ENCODE results near the gene PRRX1. TPM values are rescaled to one million over a fixed set of nuclear protein-coding genes. Genes with fewer than 3 reads are reported as not detected.

The PRRX1 gene
- total and polyA plus RNA-seq, 9 donors = 31.2 to 80.3 (median 60.8) TPM

DNA sequence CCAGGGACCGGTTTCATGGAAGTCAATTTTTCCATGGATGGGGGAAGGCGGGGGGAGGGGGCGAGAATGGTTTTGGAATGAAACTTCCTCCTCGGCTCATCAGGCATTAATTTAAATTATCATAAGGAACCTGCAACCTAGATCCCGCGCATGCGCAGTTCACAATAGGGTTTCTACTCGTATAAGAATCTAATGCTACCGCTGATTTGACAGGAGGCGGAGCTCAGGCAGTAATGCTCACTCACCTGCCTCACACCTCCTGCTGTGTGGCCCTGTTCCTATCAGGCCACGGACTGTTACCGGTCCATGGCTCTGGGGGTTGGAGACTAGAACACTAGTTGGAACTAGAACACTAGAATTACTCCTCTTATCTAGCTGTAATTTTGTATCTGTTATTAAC, 38.0 kb downstream of the PRRX1 start:
- 89 to 97% (median 95%) methylated on average over 12 of the region's 12 CpGs for WGBS, 3 donors
- no peak overlapping the region for H3K27ac ChIP-seq

DNA sequence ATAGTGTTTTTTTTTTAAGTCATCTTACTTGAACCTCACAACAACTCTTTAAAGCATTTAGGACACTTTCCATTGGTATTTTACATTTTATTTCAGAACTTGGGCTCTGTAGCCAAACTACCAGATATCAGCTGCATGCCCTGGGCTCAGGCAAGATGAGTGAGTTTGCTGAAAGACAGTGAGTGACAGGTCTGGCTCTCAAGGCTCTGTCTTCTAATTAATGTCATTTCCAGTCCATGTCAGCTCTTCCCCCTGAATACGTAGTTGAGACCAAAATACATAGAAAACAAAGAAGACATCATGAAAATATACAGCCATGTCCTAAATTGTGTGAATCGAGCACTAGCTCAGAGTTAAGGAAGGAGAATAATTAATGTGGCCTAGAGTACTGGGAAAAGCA, 39.7 kb downstream of the PRRX1 start:
- TF ChIP-seq CTCF (IDR thresholded peaks at IDR 0.05) (no peak), EP300 (IDR thresholded peaks at IDR 0.05) (no peak), POLR2A (IDR thresholded peaks at IDR 0.05) (no peak)
- no peak overlapping the region for H3K27ac ChIP-seq
- no peak overlapping the region for H3K4me3 ChIP-seq
- intact Hi-C loops (cut with DNase I) = no loop called here
- 90 to 98% (median 94%) methylated on average over 2 of the region's 2 CpGs for WGBS, 3 donors
- H3K4me1 ChIP-seq (ENCODE audit: insufficient read depth) = peaks cover 6% of the 10 kb centered on the region
- DNase-seq = no peak
- no peaks in the 10 kb centered on the region for H3K9me3 ChIP-seq
- H3K36me3 ChIP-seq = no peaks in the 10 kb centered on the region
- no peaks in the 10 kb centered on the region for H3K27me3 ChIP-seq

More for the DNA sequence above, 38.0 kb downstream of the PRRX1 start:
- peaks cover 6% of the 10 kb centered on the region for H3K4me1 ChIP-seq (ENCODE audit: insufficient read depth)
- no peak for TF ChIP-seq EP300 (IDR thresholded peaks at IDR 0.05)
- H3K9me3 ChIP-seq = no peaks in the 10 kb centered on the region
- intact Hi-C loops (cut with DNase I) = no loop called here
- DNase-seq = no peak
- no peaks in the 10 kb centered on the region for H3K27me3 ChIP-seq
- H3K4me3 ChIP-seq = no peak overlapping the region
- H3K36me3 ChIP-seq = no peaks in the 10 kb centered on the region

GRCh38 chr1:170704256-170704655, 40.3 kb downstream of the PRRX1 start:
- 87 to 97% (median 90%) methylated on average over 3 of the region's 3 CpGs for WGBS, 3 donors
- TF ChIP-seq EP300 (IDR thresholded peaks at IDR 0.05) (no peak), POLR2A (IDR thresholded peaks at IDR 0.05) (no peak), CTCF (IDR thresholded peaks at IDR 0.05) (no peak)
- intact Hi-C loops (cut with DNase I) = no loop called here
- no peak for DNase-seq
- Histone ChIP-seq H3K27ac (no peak overlapping the region), H3K9me3 (no peaks in the 10 kb centered on the region), H3K27me3 (no peaks in the 10 kb centered on the region), H3K36me3 (no peaks in the 10 kb centered on the region), H3K4me1 (ENCODE audit: insufficient read depth) (peaks cover 3% of the 10 kb centered on the region), H3K4me3 (no peak overlapping the region)

GRCh38 chr1:170705981-170706380, 42.0 kb downstream of the PRRX1 start:
- no peak for TF ChIP-seq CTCF (IDR thresholded peaks at IDR 0.05)
- TF ChIP-seq EP300 (IDR thresholded peaks at IDR 0.05) = no peak
- no peak for TF ChIP-seq POLR2A (IDR thresholded peaks at IDR 0.05)
- H3K27ac ChIP-seq = no peak overlapping the region
- no peak overlapping the region for H3K4me3 ChIP-seq
- no peak for DNase-seq
- intact Hi-C loops (cut with DNase I) = no loop called here
- H3K27me3 ChIP-seq = no peaks in the 10 kb centered on the region
- no peaks in the 10 kb centered on the region for H3K4me1 ChIP-seq (ENCODE audit: insufficient read depth)
- H3K9me3 ChIP-seq = no peaks in the 10 kb centered on the region
- H3K36me3 ChIP-seq = no peaks in the 10 kb centered on the region

- DNase-seq = no peak
- intact Hi-C loops (cut with DNase I) = no loop called here
- TF ChIP-seq CTCF (IDR thresholded peaks at IDR 0.05) (no peak), EP300 (IDR thresholded peaks at IDR 0.05) (no peak), POLR2A (IDR thresholded peaks at IDR 0.05) (no peak)
- H3K36me3 ChIP-seq = no peaks in the 10 kb centered on the region
- H3K27me3 ChIP-seq = no peaks in the 10 kb centered on the region
- H3K27ac ChIP-seq = no peak overlapping the region
- H3K9me3 ChIP-seq = no peaks in the 10 kb centered on the region
- no peaks in the 10 kb centered on the region for H3K4me1 ChIP-seq (ENCODE audit: insufficient read depth)
- H3K4me3 ChIP-seq = no peak overlapping the region
Observed at GRCh38 chr1:170707117-170707516, 43.2 kb downstream of the PRRX1 start.

Data from ovary (tissue), 9 donors.